Neural cell (in vitro differentiated cells): Measurements from ENCODE around the gene GALK2. TPM values are rescaled to one million over a fixed set of nuclear protein-coding genes. Genes with fewer than 3 reads are reported as not detected.

Experiments used
- H2AFZ ChIP-seq: fragments of 200-600, 300-800 bp; sonication (generic), shearing (Covaris generic); 2 replicates; pipeline ENCODE4 v1.6.0; 2014; ENCODE audit warnings: low read depth, mild to moderate bottlenecking, antibody characterized with exemption, low read length, moderate library complexity
- H3F3A ChIP-seq: fragments of 200-600 bp; shearing (Covaris generic); 2 replicates; pipeline ENCODE4 v1.6.1; 2016; ENCODE audit warnings: mild to moderate bottlenecking, moderate library complexity, mixed read lengths, antibody characterized with exemption, low read length; ENCODE audit not compliant: insufficient read depth, poor library complexity, severe bottlenecking
- H3K27ac ChIP-seq: fragments of 200-600, 300-800 bp; sonication (generic), shearing (Covaris generic); 2 replicates; pipeline ENCODE4 v1.5.1; 2014; ENCODE audit warnings: mild to moderate bottlenecking, low read length, moderate library complexity
- H3K27me3 ChIP-seq: fragments of 300-800, 200-600 bp; sonication (generic), shearing (Covaris generic); 2 replicates; pipeline ENCODE4 v1.6.0; 2014; ENCODE audit warnings: mild to moderate bottlenecking, low read depth, low read length, moderate library complexity; ENCODE audit not compliant: insufficient read depth
- H3K36me3 ChIP-seq: fragments of 300-800, 200-600 bp; sonication (generic), shearing (Covaris generic); 2 replicates; pipeline ENCODE4 v1.5.1; 2014; ENCODE audit warnings: mild to moderate bottlenecking, antibody characterized with exemption, low read length, moderate library complexity; ENCODE audit not compliant: insufficient read depth
- H3K4me2 ChIP-seq: fragments of 300-800, 200-600 bp; sonication (generic), shearing (Covaris generic); 2 replicates; pipeline ENCODE4 v1.6.0; 2014; ENCODE audit warnings: mild to moderate bottlenecking, low read length
- H3K4me3 ChIP-seq: fragments of 300-800, 200-600 bp; sonication (generic), shearing (Covaris generic); 2 replicates; pipeline ENCODE4 v1.5.1; 2014; ENCODE audit warnings: mild to moderate bottlenecking, low read length, moderate library complexity
- H3K79me2 ChIP-seq: fragments of 200-600 bp; shearing (Covaris generic); replicated peaks from 2 replicates; pipeline ENCODE4 v1.6.0; 2014; ENCODE audit warnings: mild to moderate bottlenecking, low read length, moderate library complexity; ENCODE audit not compliant: insufficient read depth
- H3K9ac ChIP-seq: fragments of 300-800, 200-600 bp; sonication (generic), shearing (Covaris generic); 2 replicates; pipeline ENCODE4 v1.6.1; 2016; ENCODE audit warnings: mild to moderate bottlenecking, low read length, mixed read lengths
- H3K9me2 ChIP-seq: fragments of 200-600 bp; shearing (Covaris generic); 2 replicates; pipeline ENCODE4 v1.6.1; 2016; ENCODE audit warnings: mild to moderate bottlenecking, low read length, mixed read lengths; ENCODE audit not compliant: insufficient read depth
- H3K9me3 ChIP-seq: fragments of 200-600, 300-800 bp; sonication (generic), shearing (Covaris generic); 2 replicates; pipeline ENCODE4 v1.6.1; 2016; ENCODE audit warnings: mild to moderate bottlenecking, mixed run types, low read length, moderate library complexity, mixed read lengths
- H4K20me1 ChIP-seq: fragments of 200-600 bp; shearing (Covaris generic); 2 replicates; pipeline ENCODE4 v1.6.1; 2016; ENCODE audit warnings: mild to moderate bottlenecking, mixed run types; ENCODE audit not compliant: insufficient read depth
- EP300 ChIP-seq: fragments of 450-650 bp; conservative IDR thresholded peaks from 2 replicates; pipeline ENCODE4 v1.6.1; 2014; ENCODE audit warnings: antibody characterized with exemption, mild to moderate bottlenecking, moderate library complexity; ENCODE audit not compliant: poor library complexity, severe bottlenecking
- EZH2 ChIP-seq: fragments of 200-600, 300-800 bp; shearing (Covaris generic), sonication (generic); IDR thresholded peaks from 2 replicates; pipeline ENCODE4 v1.6.1; 2014; ENCODE audit warnings: antibody characterized with exemption, low read length, borderline replicate concordance, mild to moderate bottlenecking; ENCODE audit not compliant: insufficient read depth, poor library complexity, severe bottlenecking
- MXI1 ChIP-seq: fragments of 450-650 bp; conservative IDR thresholded peaks from 2 replicates; pipeline ENCODE4 v1.6.1; 2014; ENCODE audit warnings: antibody characterized with exemption, mild to moderate bottlenecking; ENCODE audit not compliant: poor library complexity, severe bottlenecking
- POLR2AphosphoS5 ChIP-seq: IDR thresholded peaks from 2 replicates; pipeline ENCODE4 v1.6.1; 2012
- RAD21 ChIP-seq: fragments of 450-650 bp; conservative IDR thresholded peaks from 2 replicates; pipeline ENCODE4 v1.6.1; 2014; ENCODE audit warnings: antibody characterized with exemption, mild to moderate bottlenecking, moderate library complexity
- SMC3 ChIP-seq: fragments of 450-650 bp; conservative IDR thresholded peaks from 2 replicates; pipeline ENCODE4 v1.6.1; 2014; ENCODE audit warnings: antibody characterized with exemption, mild to moderate bottlenecking, moderate library complexity; ENCODE audit not compliant: poor library complexity
- TAF1 ChIP-seq: IDR thresholded peaks from 2 replicates; pipeline ENCODE4 v1.6.1; 2012; ENCODE audit warnings: low read depth
- polyA plus RNA-seq: library from polyadenylated mRNA; depleted of rRNA; stranded (reverse); fragments of >200 nt; gene quantifications from 2 replicates; pipeline ENCODE4 v1.2.3, GENCODE V29; 2014
- TF ChIP-seq, protein P1 (sequence below): fragments of 450-650 bp; IDR thresholded peaks from 2 replicates; pipeline ENCODE4 v1.5.1; 2014; ENCODE audit warnings: antibody characterized with exemption, mild to moderate bottlenecking, moderate library complexity; ENCODE audit not compliant: poor library complexity, severe bottlenecking
- TF ChIP-seq, protein P2 (sequence below): IDR thresholded peaks from 2 replicates; pipeline ENCODE4 v1.6.1; 2012; ENCODE audit warnings: borderline replicate concordance

The GALK2 gene
- polyA plus RNA-seq, 1 donor from 2014 or later: 26.3 TPM

DNA sequence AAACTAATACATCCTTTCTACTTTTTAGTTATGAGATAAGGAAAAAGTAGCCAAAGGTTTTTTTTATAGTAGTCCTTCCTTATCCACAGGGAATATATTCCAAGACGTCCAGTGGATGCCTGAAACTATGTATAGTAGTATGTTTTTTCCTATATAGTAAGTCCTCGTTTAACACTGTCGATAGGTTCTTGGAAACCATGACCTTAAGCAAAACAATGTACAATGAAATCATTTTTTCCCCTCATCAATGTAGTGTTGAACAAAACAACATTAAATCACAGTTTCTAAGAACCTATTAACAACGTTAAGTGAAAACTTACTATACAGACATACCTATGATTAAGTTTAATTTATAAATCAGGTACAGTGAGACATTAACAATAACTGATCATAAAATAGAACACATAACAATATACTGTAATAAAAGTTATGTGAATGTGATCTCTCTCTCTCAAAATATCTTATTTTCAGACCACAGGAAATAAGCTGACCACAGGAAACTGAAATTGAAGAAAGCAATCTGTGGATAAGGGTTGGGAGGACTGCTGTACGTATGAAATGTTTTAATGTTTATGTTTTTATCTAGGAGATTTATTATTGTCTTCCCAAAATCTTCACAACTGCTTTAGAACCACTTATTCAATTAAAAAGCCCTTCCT, 35.2 kb upstream of the GALK2 start:
- Histone ChIP-seq H2AFZ (no peak overlapping the region), H3K27me3 (no peaks in the 10 kb centered on the region), H3K4me2 (no peak overlapping the region), H3K4me3 (no peak overlapping the region), H3K79me2 (no peaks in the 10 kb centered on the region), H3F3A (no peaks in the 10 kb centered on the region), H3K36me3 (peaks cover 4% of the 10 kb centered on the region), H3K9me3 (no peaks in the 10 kb centered on the region), H3K27ac (no peak overlapping the region), H3K9ac (no peak overlapping the region), H4K20me1 (no peaks in the 10 kb centered on the region), H3K9me2 (no peaks in the 10 kb centered on the region)
- TF ChIP-seq, protein P1, sequence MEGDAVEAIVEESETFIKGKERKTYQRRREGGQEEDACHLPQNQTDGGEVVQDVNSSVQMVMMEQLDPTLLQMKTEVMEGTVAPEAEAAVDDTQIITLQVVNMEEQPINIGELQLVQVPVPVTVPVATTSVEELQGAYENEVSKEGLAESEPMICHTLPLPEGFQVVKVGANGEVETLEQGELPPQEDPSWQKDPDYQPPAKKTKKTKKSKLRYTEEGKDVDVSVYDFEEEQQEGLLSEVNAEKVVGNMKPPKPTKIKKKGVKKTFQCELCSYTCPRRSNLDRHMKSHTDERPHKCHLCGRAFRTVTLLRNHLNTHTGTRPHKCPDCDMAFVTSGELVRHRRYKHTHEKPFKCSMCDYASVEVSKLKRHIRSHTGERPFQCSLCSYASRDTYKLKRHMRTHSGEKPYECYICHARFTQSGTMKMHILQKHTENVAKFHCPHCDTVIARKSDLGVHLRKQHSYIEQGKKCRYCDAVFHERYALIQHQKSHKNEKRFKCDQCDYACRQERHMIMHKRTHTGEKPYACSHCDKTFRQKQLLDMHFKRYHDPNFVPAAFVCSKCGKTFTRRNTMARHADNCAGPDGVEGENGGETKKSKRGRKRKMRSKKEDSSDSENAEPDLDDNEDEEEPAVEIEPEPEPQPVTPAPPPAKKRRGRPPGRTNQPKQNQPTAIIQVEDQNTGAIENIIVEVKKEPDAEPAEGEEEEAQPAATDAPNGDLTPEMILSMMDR: no peak

DNA sequence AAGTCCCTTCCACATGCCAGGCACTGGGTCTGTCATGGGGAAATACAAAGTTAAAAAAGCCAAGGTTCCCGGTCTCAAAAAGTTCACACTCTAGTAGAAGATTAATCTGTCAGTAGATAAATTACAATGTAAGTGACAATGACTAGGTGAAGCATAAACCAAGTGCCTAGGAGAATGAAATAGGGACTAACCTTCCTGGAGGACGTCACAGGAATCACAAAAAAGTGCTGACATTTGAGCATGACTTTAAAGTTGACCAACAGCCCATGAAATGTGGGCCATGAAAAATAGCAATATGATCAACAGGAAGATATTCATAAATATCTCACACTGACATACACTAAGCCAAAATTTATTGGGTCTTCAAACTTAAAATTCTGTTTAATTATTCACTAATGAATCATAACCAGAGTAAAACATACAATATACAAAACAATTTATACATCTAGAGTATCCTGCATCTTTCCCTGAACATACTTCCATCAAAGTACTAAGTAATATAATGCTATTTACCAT, 34.6 kb upstream of the GALK2 start:
- H3K27me3 ChIP-seq: no peaks in the 10 kb centered on the region
- TF ChIP-seq TAF1 (no peak), EP300 (no peak), RAD21 (no peak), POLR2AphosphoS5 (no peak), SMC3 (no peak), MXI1 (no peak), EZH2 (no peak)
- TF ChIP-seq, protein P2, sequence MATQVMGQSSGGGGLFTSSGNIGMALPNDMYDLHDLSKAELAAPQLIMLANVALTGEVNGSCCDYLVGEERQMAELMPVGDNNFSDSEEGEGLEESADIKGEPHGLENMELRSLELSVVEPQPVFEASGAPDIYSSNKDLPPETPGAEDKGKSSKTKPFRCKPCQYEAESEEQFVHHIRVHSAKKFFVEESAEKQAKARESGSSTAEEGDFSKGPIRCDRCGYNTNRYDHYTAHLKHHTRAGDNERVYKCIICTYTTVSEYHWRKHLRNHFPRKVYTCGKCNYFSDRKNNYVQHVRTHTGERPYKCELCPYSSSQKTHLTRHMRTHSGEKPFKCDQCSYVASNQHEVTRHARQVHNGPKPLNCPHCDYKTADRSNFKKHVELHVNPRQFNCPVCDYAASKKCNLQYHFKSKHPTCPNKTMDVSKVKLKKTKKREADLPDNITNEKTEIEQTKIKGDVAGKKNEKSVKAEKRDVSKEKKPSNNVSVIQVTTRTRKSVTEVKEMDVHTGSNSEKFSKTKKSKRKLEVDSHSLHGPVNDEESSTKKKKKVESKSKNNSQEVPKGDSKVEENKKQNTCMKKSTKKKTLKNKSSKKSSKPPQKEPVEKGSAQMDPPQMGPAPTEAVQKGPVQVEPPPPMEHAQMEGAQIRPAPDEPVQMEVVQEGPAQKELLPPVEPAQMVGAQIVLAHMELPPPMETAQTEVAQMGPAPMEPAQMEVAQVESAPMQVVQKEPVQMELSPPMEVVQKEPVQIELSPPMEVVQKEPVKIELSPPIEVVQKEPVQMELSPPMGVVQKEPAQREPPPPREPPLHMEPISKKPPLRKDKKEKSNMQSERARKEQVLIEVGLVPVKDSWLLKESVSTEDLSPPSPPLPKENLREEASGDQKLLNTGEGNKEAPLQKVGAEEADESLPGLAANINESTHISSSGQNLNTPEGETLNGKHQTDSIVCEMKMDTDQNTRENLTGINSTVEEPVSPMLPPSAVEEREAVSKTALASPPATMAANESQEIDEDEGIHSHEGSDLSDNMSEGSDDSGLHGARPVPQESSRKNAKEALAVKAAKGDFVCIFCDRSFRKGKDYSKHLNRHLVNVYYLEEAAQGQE: no peak
- TF ChIP-seq, protein P1: no peak
- H3K4me2 ChIP-seq: no peak overlapping the region
- no peak overlapping the region for H3K4me3 ChIP-seq
- H3K9me3 ChIP-seq: no peaks in the 10 kb centered on the region
- H4K20me1 ChIP-seq: no peaks in the 10 kb centered on the region
- no peak overlapping the region for H3K9ac ChIP-seq
- H3F3A ChIP-seq: no peaks in the 10 kb centered on the region
- H3K9me2 ChIP-seq: no peaks in the 10 kb centered on the region
- H2AFZ ChIP-seq: no peak overlapping the region
- no peak overlapping the region for H3K27ac ChIP-seq
- peaks cover 4% of the 10 kb centered on the region for H3K36me3 ChIP-seq
- H3K79me2 ChIP-seq: no peaks in the 10 kb centered on the region
